H1 (cell line): ENCODE results near the gene MT1B. TPM values are rescaled to one million over a fixed set of nuclear protein-coding genes. Genes with fewer than 3 reads are reported as not detected.
A peak's percentile ranks its signal among the peaks of the same experiment; 100 is the strongest.

Source experiments
- CTCF ChIA-PET: fragments of 300-600 bp; sonication (Branson Sonifier 250); formaldehyde crosslinking; loops from one replicate; lab custom pipeline; 2021; ENCODE audit not compliant: partially characterized antibody; lab: Charles Lee
- POLR2A ChIA-PET: fragments of 300-600 bp; sonication (Branson Sonifier 250); formaldehyde crosslinking; loops from one replicate; lab custom pipeline; 2021; ENCODE audit warnings: inconsistent platforms; ENCODE audit not compliant: partially characterized antibody; lab: Charles Lee
- DNase-seq, 2 experiments: peaks; one replicate each; pipeline versions ENCODE4 v3.0.0 to v3.0.0-alpha.2; 2010 to 2022; ENCODE audit warnings: low spot score in 2 of 2, low read depth in 1 of 2, mixed read lengths in 1 of 2
- FAIRE-seq: peaks from 2 replicates; lab custom pipeline; 2011; peaks lifted over from hg19 to GRCh38; lab: Jason Lieb, UNC
- H2AFZ ChIP-seq: 2 replicates; pipeline ENCODE4 v1.8.1; 2012; ENCODE audit warnings: low read length, inconsistent platforms
- H2AK5ac ChIP-seq: 2 replicates; pipeline ENCODE4 v1.6.1; 2013; ENCODE audit warnings: low read depth, low read length
- H2BK120ac ChIP-seq: replicated peaks from 2 replicates; pipeline ENCODE3; 2013; ENCODE audit warnings: low read depth, low read length, inconsistent platforms
- H2BK12ac ChIP-seq: 2 replicates; pipeline ENCODE4 v1.6.1; 2013; ENCODE audit warnings: low read depth, low read length
- H2BK15ac ChIP-seq: 2 replicates; pipeline ENCODE4 v1.6.1; 2013; ENCODE audit warnings: low read length
- H2BK20ac ChIP-seq: 2 replicates; pipeline ENCODE4 v1.6.1; 2013; ENCODE audit warnings: low read length
- H2BK5ac ChIP-seq: 2 replicates; pipeline ENCODE4 v1.6.1; 2013; ENCODE audit warnings: low read depth, low read length
- H3K14ac ChIP-seq: 2 replicates; pipeline ENCODE4 v1.6.1; 2013; ENCODE audit warnings: inconsistent platforms; ENCODE audit not compliant: insufficient read length
- H3K18ac ChIP-seq: 2 replicates; pipeline ENCODE4 v1.6.1; 2013; ENCODE audit warnings: low read length; ENCODE audit errors: extremely low read depth
- H3K23ac ChIP-seq: 2 replicates; pipeline ENCODE4 v1.6.1; 2013; ENCODE audit warnings: inconsistent platforms; ENCODE audit not compliant: insufficient read length
- H3K23me2 ChIP-seq: 2 replicates; pipeline ENCODE4 v1.6.1; 2013; ENCODE audit warnings: low read depth, low read length
- H3K27ac ChIP-seq: 2 replicates; pipeline ENCODE4 v1.6.1; 2011; ENCODE audit warnings: low read depth, low read length, inconsistent platforms
- H3K27me3 ChIP-seq, 4 experiments: replicated peaks in 1 of 4; 1 replicate in 1 of 4; 2 replicates in 3 of 4; pipeline versions ENCODE4 v1.6.1 to v1.8.1; 2011 to 2013; ENCODE audit warnings: low read length in 3 of 4, mild to moderate bottlenecking in 3 of 4, inconsistent platforms in 2 of 4, mixed read lengths in 2 of 4, moderate library complexity in 1 of 4; ENCODE audit not compliant: control insufficient read depth in 3 of 4, insufficient read depth in 3 of 4; ENCODE audit errors: extremely low read depth in 1 of 4
- H3K36me3 ChIP-seq, 4 experiments: 2 replicates each; pipeline versions ENCODE4 v1.6.1 to v1.8.1; 2011 to 2013; ENCODE audit warnings: mild to moderate bottlenecking in 4 of 4, low read length in 3 of 4, moderate library complexity in 2 of 4, control low read depth in 1 of 4, inconsistent platforms in 1 of 4; ENCODE audit not compliant: insufficient read depth in 4 of 4, control insufficient read depth in 2 of 4
- H3K4ac ChIP-seq: replicated peaks from 2 replicates; pipeline ENCODE3; 2013; ENCODE audit warnings: low read length, low read depth, mixed read lengths, inconsistent platforms; ENCODE audit not compliant: insufficient read length
- H3K4me1 ChIP-seq, 4 experiments: replicated peaks in 1 of 4; 1 replicate in 1 of 4; 2 replicates in 3 of 4; pipeline versions ENCODE4 v1.6.1 to v1.8.1; 2011 to 2013; ENCODE audit warnings: low read length in 3 of 4, inconsistent platforms in 2 of 4, mixed read lengths in 1 of 4; ENCODE audit not compliant: insufficient read depth in 4 of 4, control insufficient read depth in 3 of 4
- H3K4me2 ChIP-seq, 2 experiments: 2 replicates each; pipeline versions ENCODE4 v1.6.1 to v1.8.1; 2011 to 2013; ENCODE audit warnings: low read depth in 2 of 2, low read length in 2 of 2, control low read depth in 1 of 2, inconsistent platforms in 1 of 2, mild to moderate bottlenecking in 1 of 2; ENCODE audit not compliant: insufficient read depth in 1 of 2
- H3K4me3 ChIP-seq, 4 experiments: fragments of 200-600, 300-600 bp in 1 of 4; sonication (generic), shearing (Covaris generic), sonication (Bioruptor Twin) in 1 of 4; 2 replicates each; pipeline versions ENCODE4 v1.5.1 to v1.8.1; 2011 to 2016; ENCODE audit warnings: low read length in 4 of 4, low read depth in 3 of 4, control low read depth in 2 of 4, inconsistent platforms in 2 of 4, mild to moderate bottlenecking in 2 of 4, mixed read lengths in 1 of 4, moderate library complexity in 1 of 4; ENCODE audit not compliant: insufficient read depth in 2 of 4; ENCODE audit errors: extremely low read depth in 1 of 4
- H3K56ac ChIP-seq: replicated peaks from 2 replicates; pipeline ENCODE3; 2013; ENCODE audit warnings: low read depth, mild to moderate bottlenecking, mixed read lengths, low read length, inconsistent platforms; ENCODE audit not compliant: insufficient read length
- H3K79me1 ChIP-seq: 2 replicates; pipeline ENCODE4 v1.6.1; 2013; ENCODE audit warnings: low read depth, low read length, control low read depth
- H3K79me2 ChIP-seq, 2 experiments: 2 replicates each; pipeline versions ENCODE4 v1.6.1 to v1.8.1; 2012 to 2013; ENCODE audit warnings: low read length in 2 of 2, mild to moderate bottlenecking in 2 of 2, inconsistent platforms in 1 of 2; ENCODE audit not compliant: insufficient read depth in 2 of 2, control insufficient read depth in 1 of 2
- H3K9ac ChIP-seq, 4 experiments: replicated peaks in 1 of 4; 1 replicate in 1 of 4; 2 replicates in 3 of 4; pipeline versions ENCODE4 v1.6.1 to v1.8.1; 2011 to 2013; ENCODE audit warnings: low read depth in 3 of 4, low read length in 3 of 4, control low read depth in 2 of 4, mild to moderate bottlenecking in 2 of 4, moderate library complexity in 2 of 4, inconsistent platforms in 1 of 4; ENCODE audit errors: extremely low read depth in 1 of 4
- H3K9me3 ChIP-seq, 2 experiments: 2 replicates each; pipeline versions ENCODE4 v1.6.1 to v1.8.1; 2012 to 2013; ENCODE audit warnings: mild to moderate bottlenecking in 2 of 2, moderate library complexity in 2 of 2, control low read depth in 1 of 2, inconsistent platforms in 1 of 2, low read depth in 1 of 2, low read length in 1 of 2, mixed read lengths in 1 of 2; ENCODE audit not compliant: insufficient read depth in 2 of 2
- H4K20me1 ChIP-seq, 2 experiments: replicated peaks in 1 of 2; 2 replicates each; pipeline versions ENCODE3 to v1.8.1; 2011 to 2013; ENCODE audit warnings: inconsistent platforms in 2 of 2, low read length in 2 of 2, mild to moderate bottlenecking in 1 of 2; ENCODE audit not compliant: insufficient read depth in 2 of 2, control insufficient read depth in 1 of 2
- H4K5ac ChIP-seq: 2 replicates; pipeline ENCODE4 v1.6.1; 2013; ENCODE audit warnings: low read length, low read depth, mixed read lengths, inconsistent platforms; ENCODE audit not compliant: insufficient read length
- H4K8ac ChIP-seq: 2 replicates; pipeline ENCODE4 v1.8.0; 2013; ENCODE audit warnings: mild to moderate bottlenecking, moderate library complexity, low read length, inconsistent platforms; ENCODE audit not compliant: insufficient read depth; ENCODE audit errors: extremely low read depth
- H4K91ac ChIP-seq: replicated peaks from 2 replicates; pipeline ENCODE3; 2013; ENCODE audit warnings: low read length, mixed read lengths, inconsistent platforms; ENCODE audit not compliant: insufficient read length
- EZH2 ChIP-seq: fragments of 200-600 bp; sonication (generic); IDR thresholded peaks from 2 replicates; pipeline ENCODE4 v1.7.1; 2012; ENCODE audit warnings: low read depth, mild to moderate bottlenecking, moderate library complexity, low read length, inconsistent platforms; ENCODE audit not compliant: severe bottlenecking
- NRF1 ChIP-seq: IDR thresholded peaks from 2 replicates; pipeline ENCODE4 v1.6.1; 2011; ENCODE audit warnings: mild to moderate bottlenecking, low read depth, low read length, improper control_type of control experiment
- RBBP5 ChIP-seq: IDR thresholded peaks from 2 replicates; pipeline ENCODE4 v1.7.1; 2012; ENCODE audit warnings: low read depth, mild to moderate bottlenecking, inconsistent platforms, low read length, moderate library complexity, borderline replicate concordance
- TAF7 ChIP-seq: optimal IDR thresholded peaks from 2 replicates; pipeline ENCODE3; 2011; ENCODE audit warnings: low read depth, mild to moderate bottlenecking, inconsistent platforms, low read length, moderate library complexity, borderline replicate concordance
- TCF12 ChIP-seq: IDR thresholded peaks from 2 replicates; pipeline ENCODE4 v1.6.1; 2011; ENCODE audit warnings: low read depth, mild to moderate bottlenecking, low read length
- WGBS, 2 experiments: shearing (Covaris generic) in 1 of 2; methylation state at CpG; one replicate each; pipeline versions ENCODE4 v1.1.6 to v1.1.7; 2013 to 2015; ENCODE audit warnings: low lambda C conversion rate in 2 of 2, mixed read lengths in 2 of 2, inconsistent platforms in 1 of 2, low coverage in 1 of 2, missing lambda C conversion rate in 1 of 2; ENCODE audit not compliant: insufficient replicate concordance in 2 of 2, insufficient coverage in 1 of 2, insufficient read length in 1 of 2; ENCODE audit errors: extremely low coverage in 1 of 2, missing lambda C conversion rate in 1 of 2; 5-methylcytosine and 5-hydroxymethylcytosine counted together
- polyA plus RNA-seq, 7 experiments: library from polyadenylated mRNA; depleted of rRNA in 3 of 7; stranded (reverse) in 5 of 7; unstranded in 2 of 7; fragments of >200 nt in 5 of 7; fragments of 200-250 nt in 2 of 7; gene quantifications; 1 replicate in 5 of 7; 2 replicates in 1 of 7; 4 replicates in 1 of 7; pipeline versions ENCODE4 v1.2.1 to v1.2.3, GENCODE V29; 2011 to 2013; ENCODE audit warnings: missing spikeins in 2 of 7, mixed read lengths in 2 of 7
- total RNA-seq: library from RNA; stranded (reverse); fragmentation: NEBNext Ultra II Directional; extraction: Animal tissue kit (Norgen Biotek cat#: 25700); gene quantifications from 2 replicates; pipeline ENCODE4 v1.2.1, GENCODE V29; 2021

Gene MT1B
- total and polyA plus RNA-seq, 2 of the 8 experiments (the other 6 are each of a cell fraction or from before 2014, with no cell fraction given): not detected

DNA sequence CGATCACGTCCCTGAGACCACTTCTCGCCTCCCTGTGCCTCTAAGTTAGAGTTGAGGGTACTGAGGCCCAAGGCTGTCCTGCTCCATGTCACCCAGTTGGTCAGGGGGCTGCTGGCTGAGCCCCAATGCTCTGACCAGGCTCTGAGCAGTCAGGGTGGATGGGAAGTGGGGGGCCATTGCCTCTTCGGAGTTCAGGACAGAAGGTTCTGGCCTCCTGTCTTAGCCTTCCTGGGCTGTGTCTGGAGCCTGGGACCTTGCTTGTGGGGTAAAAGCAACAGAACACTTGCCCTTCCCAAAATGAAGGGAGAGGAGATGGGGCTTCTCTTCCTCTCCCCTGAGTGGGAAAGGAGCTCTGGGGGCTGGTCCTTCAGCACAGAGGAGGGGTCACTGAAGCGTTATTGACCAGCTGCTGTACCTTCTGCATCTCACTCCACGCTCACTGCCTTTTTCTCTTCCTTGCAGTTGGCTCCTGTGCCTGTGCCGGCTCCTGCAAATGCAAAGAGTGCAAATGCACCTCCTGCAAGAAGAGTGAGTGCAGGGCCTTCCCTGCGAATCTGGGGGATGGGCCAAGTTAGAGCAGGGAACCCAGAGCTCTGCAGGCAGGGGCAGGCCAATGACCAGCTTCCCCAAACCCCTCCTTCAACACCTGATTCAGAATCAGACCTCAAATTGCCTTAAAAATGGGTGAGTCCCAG is 31.2 kb downstream of the MT1B start:
- peaks cover 0 to 19% (median 8%) of the 10 kb centered on the region in 4 experiments; a peak in 6 of 7 replicates for H3K4me1 ChIP-seq
- H4K8ac ChIP-seq: no peak overlapping the region
- peak overlapping the region in 2 of 4 experiments; percentile 7 to 79; a peak in 2 of 7 replicates for H3K9ac ChIP-seq
- H3K23me2 ChIP-seq: peaks cover 10% of the 10 kb centered on the region
- no peak overlapping the region for H3K56ac ChIP-seq
- TF ChIP-seq NRF1: no peak
- no peak for TF ChIP-seq RBBP5
- TF ChIP-seq EZH2: no peak
- TF ChIP-seq TCF12: no peak
- TF ChIP-seq TAF7: no peak
- no peak overlapping the region for H4K5ac ChIP-seq
- no peak overlapping the region; the same call in 1 of the 2 replicates for H2BK5ac ChIP-seq
- peak overlapping the region; percentile 53 for H3K4ac ChIP-seq
- CTCF ChIA-PET: interaction anchor here (0.8 to 4.5 kb wide), 9 partner anchors 11 to 168 kb away, joined by 3 to 37 read pairs (median 3); no protein-coding TSS in a partner anchor
- no peak overlapping the region for H2BK120ac ChIP-seq
- DNase-seq (no peak), FAIRE-seq (no peak)
- H2AK5ac ChIP-seq: peak overlapping the region; percentile 18; the same call in 1 of the 2 replicates
- no peak overlapping the region for H2BK20ac ChIP-seq
- POLR2A ChIA-PET: interaction anchor here (0.6 to 12.9 kb wide), 15 partner anchors 9 to 164 kb away, joined by 3 to 205 read pairs (median 5); partner anchors contain the start of genes MT1E, MT1F, MT1G and MT1H
- H3K79me1 ChIP-seq: no peaks in the 10 kb centered on the region; the same call in 1 of the 2 replicates
- no peak overlapping the region for H3K23ac ChIP-seq
- H3K79me2 ChIP-seq: no peaks in the 10 kb centered on the region
- peaks cover 0 to 1% of the 10 kb centered on the region in 2 experiments for H4K20me1 ChIP-seq
- H3K4me3 ChIP-seq: peak overlapping the region; percentile 57 to 77 (median 69)
- H4K91ac ChIP-seq: peak overlapping the region; percentile 79
- H2BK15ac ChIP-seq: peak overlapping the region; percentile 99
- H3K14ac ChIP-seq: no peak overlapping the region
- peak overlapping the region; percentile 60; the same call in 1 of the 2 replicates for H2AFZ ChIP-seq
- H3K18ac ChIP-seq: peak overlapping the region; percentile 84
- peaks cover 0 to 3% (median 0%) of the 10 kb centered on the region in 4 experiments; a peak in 1 of 8 replicates for H3K36me3 ChIP-seq
- no peaks in the 10 kb centered on the region for H3K9me3 ChIP-seq
- 27% methylated on average over 8 of the region's 8 CpGs; no CpG with 5 or more reads in 1 of the 2 experiments for WGBS, 2 experiments
- H3K4me2 ChIP-seq: peak overlapping the region; percentile 97 to 100
- peaks cover 0 to 35% (median 20%) of the 10 kb centered on the region in 4 experiments; a peak in 5 of 7 replicates for H3K27me3 ChIP-seq
- H3K27ac ChIP-seq: no peak overlapping the region
- peak overlapping the region; percentile 75; the same call in 1 of the 2 replicates for H2BK12ac ChIP-seq
